ENCODE data around the gene UNK.
"Not testable (repeated sequence)": the region's sequence is repeated elsewhere in the genome, so short reads cannot be mapped to it uniquely, and the experiment has no call there.

UNK gene

DNA sequence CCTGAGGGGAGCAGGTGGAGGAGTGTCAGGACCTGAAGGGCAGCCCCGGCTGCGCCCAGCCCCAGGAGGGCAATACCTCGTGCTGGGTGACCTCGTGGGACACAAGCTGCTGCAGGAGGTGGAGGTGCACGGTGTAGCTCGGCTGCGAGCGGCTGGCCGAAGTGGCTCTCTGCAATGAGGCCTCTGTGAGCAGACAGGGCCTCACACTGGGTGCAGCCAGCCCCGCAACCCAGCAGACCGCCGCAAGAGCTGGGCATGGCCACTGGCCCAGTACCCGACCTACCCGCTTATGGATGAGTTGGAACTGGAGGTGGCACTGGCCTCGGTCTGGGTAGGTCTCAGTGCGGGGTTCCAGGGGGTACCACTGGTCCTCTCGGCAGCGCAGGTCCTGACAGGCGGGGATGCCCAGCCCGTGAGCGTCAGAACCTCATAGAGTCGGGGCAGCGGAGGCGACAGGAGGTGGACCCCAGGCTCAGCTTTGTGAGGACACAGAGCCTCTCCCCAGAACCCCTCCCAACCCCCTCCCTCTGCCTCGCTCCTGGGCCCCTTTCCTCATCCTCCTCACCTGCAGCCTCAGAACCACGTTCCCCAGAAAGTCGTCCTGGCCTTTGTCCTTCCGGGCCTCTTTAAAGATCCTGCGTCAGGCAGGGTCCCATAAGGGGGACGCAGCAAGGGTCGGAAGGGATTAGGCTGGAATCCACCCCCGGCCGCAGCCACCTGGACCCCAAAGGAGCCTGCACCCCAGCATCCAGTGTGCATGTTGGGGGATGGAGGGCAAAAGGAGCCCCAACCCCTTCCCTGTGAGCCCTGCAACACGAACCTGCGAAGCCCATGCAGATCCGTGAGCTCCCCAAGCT, 55.6 kb downstream of the UNK start:
- DNase-seq = no peak

DNA sequence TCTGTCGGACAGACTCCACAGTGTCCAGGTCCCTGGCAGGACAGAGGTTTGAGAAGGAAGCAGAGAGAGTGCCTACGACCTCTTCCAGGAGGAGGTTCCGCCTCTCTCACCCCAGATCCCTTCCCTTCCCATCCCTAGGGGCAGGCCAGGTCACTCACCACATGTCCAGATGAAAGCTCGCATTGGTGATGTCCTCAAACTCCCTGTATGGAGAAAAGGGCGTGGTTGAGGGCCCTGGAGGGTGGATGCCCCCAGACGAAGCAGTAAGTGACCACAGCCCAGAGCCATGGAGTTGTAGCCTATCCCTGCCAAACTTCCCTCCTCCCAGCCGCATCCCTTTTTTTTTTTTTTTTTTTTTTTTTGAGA, 56.2 kb downstream of the UNK start:
- no peak for DNase-seq

DNA sequence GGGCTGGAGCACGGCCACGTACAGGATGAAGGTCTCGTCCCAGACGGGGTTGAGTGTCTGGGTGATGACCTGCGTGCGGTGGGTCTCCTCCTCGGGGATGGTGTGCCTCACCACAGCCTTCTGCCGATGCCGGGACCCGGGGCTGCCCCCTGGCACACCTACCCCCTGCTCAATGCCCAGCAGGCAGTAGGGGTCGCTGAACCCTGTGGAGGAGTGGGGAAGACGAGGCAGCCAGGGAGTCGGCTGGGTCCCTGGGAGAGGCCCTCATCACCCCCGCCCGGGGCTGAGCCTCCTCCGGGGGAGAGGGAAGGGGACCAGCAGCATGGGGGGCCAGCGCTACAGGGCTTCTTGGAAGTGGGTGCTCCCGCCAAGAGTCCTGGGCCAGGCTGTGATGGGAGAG, 57.8 kb downstream of the UNK start:
- DNase-seq = no peak

DNA sequence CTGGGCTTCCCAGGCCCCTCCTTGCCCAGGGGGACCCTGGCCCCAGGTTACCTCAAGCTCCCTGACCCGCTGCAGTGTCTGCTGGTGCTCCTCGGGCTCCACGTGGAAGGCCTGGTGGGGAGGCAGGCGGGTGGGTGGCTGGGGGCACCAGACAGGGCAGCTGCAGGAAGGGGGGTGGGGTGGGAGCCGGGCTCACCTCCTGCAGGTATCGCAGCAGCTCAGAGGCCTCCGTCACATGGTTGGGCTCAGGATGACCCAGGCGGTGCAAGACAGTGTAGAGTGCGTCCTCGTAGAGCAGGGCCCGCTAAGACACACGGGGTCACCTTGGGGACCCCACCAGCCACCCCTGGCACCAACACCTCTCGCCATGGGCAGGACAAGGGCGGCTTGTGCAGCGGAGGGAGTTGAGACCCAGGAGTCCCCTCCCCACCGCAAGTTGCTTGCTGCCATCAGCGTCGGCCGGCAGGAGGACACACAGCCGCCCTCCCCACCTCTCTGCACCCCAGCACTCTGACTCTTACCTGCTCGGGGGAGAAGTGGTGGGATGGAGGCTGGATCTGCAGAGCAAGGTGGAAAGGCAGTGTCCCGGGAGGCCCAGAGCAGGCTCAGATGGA, 58.5 kb downstream of the UNK start:
- no peak for DNase-seq

DNA sequence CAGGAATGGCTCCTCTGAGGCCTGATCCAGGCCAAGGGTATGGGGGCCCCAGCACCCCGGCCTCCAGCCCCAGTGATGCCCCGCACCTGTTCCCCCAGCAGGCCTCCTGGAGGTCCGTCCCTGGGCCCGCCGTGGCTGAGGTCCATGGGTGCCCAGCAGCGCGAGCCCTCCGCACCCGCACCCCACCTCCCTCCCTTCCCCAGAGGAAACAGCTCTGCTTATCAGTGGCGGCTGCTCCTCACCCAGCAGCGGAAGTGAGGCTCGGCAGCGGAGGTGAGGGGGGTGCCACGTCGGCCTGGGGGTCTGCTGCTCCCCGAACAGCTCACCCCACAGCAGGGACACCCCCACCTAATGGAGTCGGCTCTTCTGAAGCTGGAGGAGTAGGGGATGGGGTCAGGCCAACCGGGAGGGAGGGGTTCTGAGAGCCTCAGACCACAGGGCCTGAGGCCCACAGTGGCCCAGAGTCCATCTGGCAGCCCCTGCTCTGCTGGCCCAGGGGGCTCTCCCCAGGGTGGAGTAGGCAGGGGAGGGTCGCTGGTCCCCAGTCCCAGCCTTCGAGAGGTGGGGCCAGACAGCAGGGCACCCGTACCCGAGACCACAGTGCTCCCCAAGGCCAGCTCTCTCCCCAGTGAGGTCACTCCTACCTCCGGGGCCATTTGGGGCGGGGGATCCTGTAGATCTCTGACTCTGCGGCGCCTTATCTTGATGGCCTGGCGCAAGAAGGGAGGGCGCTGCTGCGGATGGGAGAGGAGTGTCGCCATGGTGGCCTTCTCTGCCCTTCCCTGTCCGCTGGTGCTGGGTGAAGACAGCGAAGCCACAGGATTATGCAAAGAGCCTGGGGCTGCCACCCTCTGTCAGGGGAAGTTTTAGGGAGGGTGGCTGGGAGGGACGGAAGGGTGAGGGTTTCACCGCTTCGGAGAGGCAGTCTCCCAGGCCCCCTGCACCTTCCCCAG, 59.2 kb downstream of the UNK start, which contains the start of gene UNC13D:
UNC13D (minus strand) TSS at position 828 of the 953 bp plus-strand sequence; CDS start at position 761, 67 bp downstream.
- peak; percentile 85 to 90 (median 87) for DNase-seq

DNA sequence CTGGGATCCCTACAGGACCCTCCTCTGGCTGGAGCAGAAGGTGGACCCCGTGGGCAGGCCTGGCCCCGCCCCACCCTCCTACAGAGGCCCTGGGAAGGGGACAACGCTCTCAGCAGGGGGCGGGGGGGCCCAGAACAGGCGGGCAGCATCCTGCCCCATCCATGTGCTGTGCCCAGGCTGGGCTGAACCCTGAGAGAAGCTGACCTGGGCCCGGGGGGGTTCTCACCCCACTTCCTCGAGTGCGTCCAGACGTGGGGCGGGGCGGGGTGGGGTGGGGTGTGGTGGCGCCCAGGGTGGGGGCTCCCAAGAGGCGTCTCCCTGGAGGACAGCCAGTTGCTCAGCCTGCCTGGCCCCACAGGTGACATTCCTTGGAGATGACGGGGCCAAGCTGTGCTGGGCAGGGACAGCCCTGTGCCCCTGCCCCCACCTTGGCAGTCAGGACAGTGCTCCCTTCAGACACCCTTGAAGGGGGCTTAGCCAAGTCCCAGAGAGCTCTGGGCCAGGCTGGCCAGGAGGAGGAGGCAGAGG, 60.0 kb downstream of the UNK start:
- DNase-seq = no peak

DNA sequence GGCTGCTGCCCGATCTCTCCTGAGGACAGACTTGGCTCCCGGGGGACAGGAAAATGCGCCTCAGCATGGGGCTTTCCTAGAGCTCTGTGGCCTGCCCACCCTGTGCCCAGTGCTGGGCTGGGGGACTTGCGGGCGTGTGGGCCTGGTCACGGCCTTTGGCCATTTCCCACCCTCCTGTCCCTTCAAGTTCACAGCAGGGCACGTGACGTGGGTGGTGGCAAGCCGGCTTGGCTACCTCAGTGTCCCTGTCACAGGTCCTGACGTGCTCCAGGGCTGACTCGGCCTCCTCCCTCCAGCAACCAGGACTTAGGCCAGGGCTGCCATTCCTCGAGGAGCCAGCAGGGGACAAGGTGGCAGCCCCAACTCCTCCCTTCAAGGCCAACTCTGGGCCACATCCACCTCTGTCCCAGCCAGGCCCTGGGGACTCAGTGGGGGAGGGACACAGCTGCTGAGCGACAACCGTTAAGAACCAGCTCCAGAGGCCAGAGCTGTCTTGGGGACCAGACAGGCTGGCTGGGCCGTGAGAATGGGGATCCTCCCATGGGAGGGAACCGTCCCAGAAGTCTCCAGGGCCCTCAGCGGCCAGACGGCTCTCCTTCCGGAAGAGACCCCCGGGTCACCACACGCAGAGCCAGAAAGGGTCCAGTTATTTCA, 60.6 kb downstream of the UNK start:
- peak; percentile 90 to 94 (median 91) for DNase-seq

DNA sequence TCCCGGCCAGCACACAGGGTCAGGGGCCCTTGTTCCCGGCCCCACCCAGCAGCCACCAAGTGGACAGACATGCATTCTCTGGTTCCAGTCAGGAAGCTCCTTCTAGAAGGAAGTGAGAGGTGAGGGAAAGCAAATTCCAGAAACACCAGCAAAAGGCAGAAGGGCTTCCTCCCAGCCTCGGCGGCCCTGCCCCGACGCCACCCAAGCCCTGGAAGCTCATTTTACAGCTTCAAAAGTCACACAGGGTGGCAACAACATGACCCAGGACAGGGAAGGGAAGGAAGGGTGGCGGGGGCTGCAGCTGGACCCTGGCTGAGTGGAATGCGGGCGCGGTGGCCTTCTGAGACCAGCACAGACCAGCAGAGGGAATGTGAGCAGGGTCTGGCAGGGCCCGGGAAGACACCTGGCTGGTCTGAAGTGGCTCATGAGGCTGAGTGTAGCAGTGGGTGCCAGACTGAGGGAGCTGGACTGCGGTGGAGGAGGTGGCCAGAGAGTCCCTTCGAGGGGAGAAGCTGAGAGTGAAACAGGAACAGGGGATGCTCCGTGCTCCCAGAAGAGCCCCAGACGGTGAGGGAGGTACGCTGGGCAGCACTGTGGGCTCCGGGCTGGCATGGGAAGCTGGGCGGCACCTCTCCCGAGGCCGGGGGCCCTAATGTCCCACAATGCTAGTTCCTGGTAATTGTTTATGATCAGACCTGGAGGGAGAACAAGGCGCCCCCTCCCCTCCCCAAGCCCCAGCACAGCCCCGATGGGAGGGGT, 61.5 kb downstream of the UNK start:
- DNase-seq = no peak

DNA sequence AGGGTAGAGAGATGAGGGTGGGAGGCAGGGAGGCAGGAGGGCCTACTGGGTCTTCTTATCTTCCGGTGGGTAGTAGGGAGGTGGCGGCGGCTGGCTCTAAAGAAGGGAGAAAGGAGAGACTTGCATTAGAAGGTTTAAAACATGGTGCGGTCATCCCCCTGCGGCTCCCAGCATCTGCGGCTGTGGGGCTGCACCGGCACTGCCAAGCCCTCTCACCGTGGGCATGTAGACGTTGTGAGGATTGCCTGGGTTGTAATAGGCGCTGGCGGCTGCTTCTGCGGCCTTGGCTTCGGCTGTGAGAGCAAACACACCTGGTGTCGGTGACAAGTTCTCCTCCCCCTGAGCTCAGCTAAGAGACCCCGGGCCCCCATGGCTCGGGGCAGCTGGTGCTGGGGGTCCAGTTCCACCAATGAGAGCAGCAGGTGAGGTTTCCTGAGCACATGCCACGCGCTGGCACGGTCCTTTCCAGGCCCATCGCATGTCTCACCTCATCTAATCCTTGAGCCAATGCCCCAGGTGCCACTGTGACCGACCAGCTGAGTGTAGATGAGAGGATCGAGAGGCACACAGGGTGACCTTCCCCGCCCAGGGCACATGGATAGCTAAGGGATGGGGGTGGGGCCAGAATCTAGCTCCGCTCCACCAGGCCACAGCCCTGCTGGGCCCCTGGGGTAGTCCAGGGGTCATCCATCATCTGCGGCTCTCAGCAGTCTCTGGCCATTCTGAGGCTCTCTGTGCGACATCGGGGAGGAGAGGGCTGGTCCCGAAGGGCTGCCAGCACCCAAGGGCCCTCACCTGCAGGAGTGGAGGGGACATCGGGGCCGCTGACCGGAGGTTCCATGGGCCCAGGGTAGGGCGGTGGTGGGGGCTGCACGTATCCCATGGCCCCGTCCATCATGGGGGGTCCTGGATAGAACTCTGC, 62.3 kb downstream of the UNK start:
- DNase-seq = no peak

DNA sequence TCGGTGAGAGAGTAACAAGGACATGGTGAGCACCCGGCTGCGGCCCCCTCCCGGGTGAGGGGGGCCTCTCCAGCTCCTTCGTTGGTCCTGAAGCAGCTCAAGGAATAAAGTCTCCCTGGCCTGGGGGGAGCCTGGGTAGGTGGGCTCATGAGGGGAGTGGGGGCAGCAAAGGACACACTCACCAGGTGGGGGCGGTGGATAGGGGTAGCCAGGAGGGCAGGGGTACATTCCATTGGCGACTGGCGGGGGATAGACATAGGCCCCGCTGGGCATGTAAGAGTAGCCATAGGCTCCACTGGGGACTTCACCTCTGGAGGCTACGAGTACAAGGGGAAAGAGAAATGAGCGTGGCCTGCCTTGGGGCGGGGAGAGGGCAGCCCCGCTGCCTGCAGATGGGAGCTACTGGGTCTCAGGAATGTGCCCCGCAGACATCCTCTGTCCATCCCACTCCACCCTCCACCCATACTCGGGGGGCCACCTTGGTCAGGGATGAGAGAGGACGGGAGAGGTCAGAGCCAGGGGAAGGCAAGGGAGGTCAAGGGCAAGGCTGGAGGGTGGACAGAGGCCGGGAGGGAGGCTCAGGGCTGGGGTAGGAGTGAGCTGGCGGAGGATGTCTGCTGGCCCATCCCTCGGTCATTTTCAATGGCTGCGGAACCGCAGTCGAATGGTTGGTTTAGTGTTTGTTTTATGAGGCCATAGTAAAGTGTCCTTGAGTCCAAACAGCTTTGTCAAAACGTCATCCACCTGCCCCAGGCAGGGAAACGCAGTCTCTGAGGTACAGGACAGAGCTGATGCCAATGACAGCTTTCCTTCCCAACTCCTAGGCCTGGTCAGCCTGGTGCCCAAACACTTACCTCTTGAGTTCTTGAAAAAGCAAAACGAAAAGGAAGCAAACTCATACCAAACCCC, 63.3 kb downstream of the UNK start:
- no peak for DNase-seq

DNA sequence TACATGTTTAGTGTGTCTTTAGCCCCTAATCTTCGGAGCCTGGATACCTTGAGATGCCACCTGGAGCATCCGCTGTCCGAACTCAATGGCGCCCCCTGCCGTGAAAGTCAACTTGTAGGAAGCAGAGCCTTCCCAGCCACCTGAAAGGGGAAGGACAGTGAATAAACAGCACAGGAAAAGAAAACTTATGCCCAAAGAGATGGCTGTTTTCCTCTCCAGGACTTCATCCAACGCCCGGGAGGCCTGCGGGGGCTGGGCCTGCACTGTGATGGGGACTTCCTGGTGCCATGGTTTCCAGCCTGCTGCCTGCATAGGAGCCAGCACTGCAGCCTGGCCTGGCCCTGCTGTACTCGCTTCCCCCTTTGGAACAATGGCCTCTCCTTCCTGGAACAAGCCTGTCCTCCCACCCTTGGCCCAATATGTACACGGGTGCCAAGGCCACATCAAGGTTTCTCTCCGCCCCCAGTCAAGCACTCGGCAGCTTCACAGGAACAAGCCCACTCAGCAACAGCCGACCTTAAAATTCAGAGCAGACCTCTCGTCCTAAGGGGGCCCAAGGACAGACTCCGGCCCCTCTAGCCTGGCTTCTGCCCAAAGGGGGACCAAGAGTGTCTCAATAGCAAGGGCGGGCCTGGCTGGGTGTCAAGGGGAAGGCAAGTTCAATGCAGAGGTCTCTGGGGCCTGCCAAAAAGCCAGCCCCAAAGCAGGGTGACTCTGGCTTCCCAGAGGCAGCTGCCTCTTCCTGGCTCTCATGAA, 64.1 kb downstream of the UNK start:
- peak; percentile 65 to 85 (median 74) for DNase-seq

DNA sequence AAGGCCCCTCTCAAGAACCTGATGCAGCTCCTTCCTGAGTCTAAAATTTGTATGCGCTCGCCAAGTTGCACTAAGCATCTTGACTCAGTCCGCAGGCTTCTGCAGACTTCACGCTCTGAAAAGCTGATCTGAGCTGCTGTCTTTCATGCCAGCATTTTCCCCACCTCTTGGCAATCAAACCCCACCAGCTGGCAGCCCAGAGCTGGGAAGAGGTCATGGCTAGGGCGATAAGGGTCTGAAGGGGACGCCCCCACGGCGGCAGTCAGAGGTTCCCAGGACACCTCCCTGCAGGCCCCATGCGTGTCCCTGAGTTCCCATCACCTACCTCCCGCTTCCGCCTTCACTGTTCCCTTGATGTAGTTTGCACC, 64.7 kb downstream of the UNK start:
- DNase-seq = no peak

DNA sequence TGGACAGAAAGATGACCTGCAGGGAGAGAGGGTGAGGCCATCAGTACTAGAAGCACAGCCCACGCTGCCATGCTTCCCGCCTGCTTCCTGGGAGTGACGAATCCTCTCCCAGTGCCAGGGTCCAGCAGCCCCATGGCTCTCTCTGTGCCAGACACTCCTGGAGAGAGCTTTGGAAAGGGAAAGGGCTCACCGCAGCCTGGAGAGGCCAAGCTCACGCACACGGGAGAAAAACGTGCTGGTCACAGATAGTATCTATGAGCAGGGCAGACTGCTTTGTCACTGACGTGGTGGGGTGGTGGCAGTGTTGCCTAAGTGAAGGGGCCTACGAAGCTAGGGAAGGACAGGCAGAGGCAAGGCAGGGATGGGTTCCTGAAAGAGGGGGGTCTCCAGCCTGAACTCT, 65.1 kb downstream of the UNK start:
- DNase-seq = no peak

DNA sequence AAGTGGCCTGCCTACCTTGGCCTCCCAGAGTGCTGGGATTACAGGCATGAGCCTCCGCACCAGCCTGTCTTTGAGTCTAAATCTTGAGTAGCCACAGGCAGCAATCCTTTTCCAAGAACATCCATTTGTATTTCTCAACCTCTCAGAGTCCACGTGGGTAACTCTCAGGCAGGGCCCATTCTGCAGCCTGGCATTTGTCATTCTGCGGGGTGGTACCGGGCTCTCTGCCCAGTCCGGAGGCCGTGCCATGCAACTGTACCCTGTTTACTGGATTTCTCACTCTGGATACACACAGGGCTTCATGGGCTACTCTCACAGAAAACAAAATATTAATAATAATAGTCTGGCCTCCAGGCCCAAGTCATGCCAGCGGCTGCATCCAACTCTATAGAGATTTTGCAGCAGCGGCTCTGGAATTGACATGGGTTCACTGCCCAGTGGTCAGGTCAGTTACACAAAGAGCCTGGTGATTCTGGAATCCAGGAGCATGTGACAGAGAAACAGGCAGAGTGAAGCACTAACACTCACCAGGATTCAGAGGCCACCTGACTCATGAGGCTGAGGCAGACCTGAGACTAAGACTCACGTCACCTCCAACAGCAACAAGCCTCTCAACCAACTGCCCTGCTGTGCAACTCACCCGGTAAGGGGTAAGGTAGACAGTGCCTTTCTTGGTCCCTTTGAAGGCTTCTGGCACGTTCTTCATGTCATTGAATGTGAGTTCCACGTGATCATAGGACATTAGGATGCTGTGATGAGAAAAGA, 66.5 kb downstream of the UNK start:
- DNase-seq = no peak

DNA sequence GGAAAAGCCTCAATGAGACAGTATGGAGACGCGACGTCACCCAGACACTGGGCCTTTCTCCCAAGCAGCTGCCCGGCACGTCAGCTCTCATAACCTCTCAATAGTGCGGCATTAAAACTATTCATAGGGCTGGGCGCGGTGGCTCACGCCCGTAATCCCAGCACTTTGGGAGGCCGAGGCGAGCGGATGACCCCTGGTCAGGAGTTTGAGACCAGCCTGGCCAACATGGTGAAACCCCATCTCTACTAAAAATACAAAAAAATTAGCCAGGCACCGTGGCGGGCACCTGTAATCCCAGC, 67.0 kb downstream of the UNK start:
- not testable (repeated sequence) for DNase-seq

DNA sequence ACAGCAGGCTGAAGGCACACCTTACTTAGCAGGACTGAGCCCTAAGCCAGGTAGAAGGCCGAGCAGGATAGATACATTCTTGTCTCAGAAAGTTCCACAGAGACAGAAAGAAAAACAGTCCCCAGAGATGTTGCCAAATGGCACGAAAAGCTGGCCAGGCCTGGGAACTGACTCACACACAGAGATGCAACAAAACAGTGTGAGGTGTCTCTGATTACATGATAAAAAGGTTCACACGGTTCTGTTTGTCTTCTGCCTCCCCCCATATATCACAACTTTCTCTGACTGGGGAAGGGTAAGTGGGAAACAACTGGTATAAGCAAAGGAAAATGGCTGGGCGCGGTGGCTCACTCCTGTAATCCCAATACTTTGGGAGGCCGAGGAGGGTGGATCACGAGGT, 68.8 kb downstream of the UNK start:
- peak; percentile 40 to 48 (median 45) for DNase-seq

DNA sequence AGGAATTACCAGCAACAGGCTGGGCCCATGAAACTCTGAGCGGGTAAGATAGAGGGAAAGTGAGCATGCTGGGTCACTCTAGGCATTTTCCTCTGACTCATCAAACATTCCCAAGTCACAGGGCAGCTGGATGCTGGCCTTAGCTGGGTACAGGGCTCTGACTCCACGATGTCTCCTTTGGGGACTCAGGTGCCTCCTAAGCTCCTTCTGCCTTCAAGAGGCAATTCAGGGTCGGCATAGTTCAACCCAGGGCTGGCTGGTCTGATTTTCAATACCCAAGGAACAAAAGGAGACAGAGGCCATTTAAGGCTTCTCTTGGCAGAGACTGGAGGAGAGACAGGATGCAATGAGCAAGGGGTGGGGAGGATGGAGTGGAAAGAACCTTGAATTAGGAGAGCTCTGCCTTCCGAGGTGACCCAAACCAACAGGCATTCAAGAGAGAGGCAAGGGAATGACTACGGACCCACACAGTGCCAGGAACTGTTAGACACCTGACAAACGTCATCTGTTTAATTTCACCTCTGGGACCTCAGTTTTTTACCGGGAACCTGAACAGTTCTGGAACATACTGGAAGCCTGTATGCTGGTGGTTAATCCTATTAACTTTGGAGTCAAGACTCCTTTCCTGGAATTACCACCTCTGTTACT, 69.6 kb downstream of the UNK start:
- DNase-seq = peak; percentile 88 to 94 (median 92)

DNA sequence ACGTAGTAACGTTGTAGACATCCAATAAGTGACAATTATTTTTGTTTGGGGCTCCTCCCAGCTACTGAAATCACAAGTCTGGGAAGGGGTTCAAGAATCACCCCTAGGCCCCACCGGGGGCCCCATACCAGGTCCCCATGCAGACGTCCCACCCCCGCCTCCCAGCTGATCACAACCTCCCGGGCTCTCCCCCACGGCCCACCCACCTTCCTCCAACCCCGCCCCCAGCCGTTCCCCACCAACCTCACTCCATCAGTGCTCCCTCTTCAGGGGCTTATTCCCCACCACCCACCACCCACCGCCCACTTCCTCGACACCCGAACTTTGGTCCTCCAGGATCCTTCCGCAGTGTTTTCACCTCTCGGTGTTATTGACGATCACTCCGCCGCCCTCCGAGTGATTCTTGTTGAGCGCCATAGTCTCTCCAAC, 70.3 kb downstream of the UNK start:
- DNase-seq = no peak
